HG02623 (cell line): ENCODE data around the gene SGSM1.

Experiments used
- ATAC-seq: cut with Tn5 transposase; IDR thresholded peaks from one replicate; pipeline ENCODE4 v1.9.1; 2021; ENCODE audit warnings: moderate library complexity; ENCODE audit not compliant: unreplicated experiment

Gene SGSM1

GRCh38 chr22:24805790-24806662 is at the start of gene SGSM1:
Gene SGSM1 (plus strand): TSS chr22:24806211. CDS start chr22:24806326, 115 bp downstream.
- ATAC-seq = no peak

GRCh38 chr22:24758164-24758799 is 47.7 kb upstream of the SGSM1 start:
- no peak for ATAC-seq

- no peak for ATAC-seq
These were observed 46.2 kb upstream of the SGSM1 start for GRCh38 chr22:24759765-24760164.

GRCh38 chr22:24760708-24761306 is 45.2 kb upstream of the SGSM1 start:
- ATAC-seq = no peak

GRCh38 chr22:24761888-24762675 is 43.9 kb upstream of the SGSM1 start:
- no peak for ATAC-seq

GRCh38 chr22:24763872-24764485 is 42.0 kb upstream of the SGSM1 start:
- no peak for ATAC-seq

- no peak for ATAC-seq
These were observed 40.8 kb upstream of the SGSM1 start for GRCh38 chr22:24765166-24765565.

- ATAC-seq = no peak
These were observed 37.3 kb upstream of the SGSM1 start for GRCh38 chr22:24768537-24769374.

- no peak for ATAC-seq
These were observed 33.4 kb upstream of the SGSM1 start for GRCh38 chr22:24772493-24773220.

- no peak for ATAC-seq
These were observed 30.1 kb upstream of the SGSM1 start for GRCh38 chr22:24775769-24776492.

- no peak for ATAC-seq
These were observed 29.5 kb upstream of the SGSM1 start for GRCh38 chr22:24776525-24776924.

GRCh38 chr22:24789516-24789915 is 16.5 kb upstream of the SGSM1 start:
- no peak for ATAC-seq

GRCh38 chr22:24791362-24791761 is 14.6 kb upstream of the SGSM1 start:
- ATAC-seq = no peak

GRCh38 chr22:24796056-24796455 is 10.0 kb upstream of the SGSM1 start:
- ATAC-seq = no peak

- ATAC-seq = no peak
These were observed 9.2 kb upstream of the SGSM1 start for GRCh38 chr22:24796860-24797259.

GRCh38 chr22:24801901-24802465 is 4.0 kb upstream of the SGSM1 start:
- no peak for ATAC-seq

GRCh38 chr22:24803064-24803542 is 2.9 kb upstream of the SGSM1 start:
- no peak for ATAC-seq

- ATAC-seq = no peak
These were observed 621 bp downstream of the SGSM1 start for GRCh38 chr22:24806663-24807001.
